PC-3 (cell line): ENCODE results near the gene CTDSP2. TPM values are rescaled to one million over a fixed set of nuclear protein-coding genes. Genes with fewer than 3 reads are reported as not detected.

ENCODE experiments used
- ATAC-seq: fragments of 200-7000 bp; cut with Tn5 transposase; 2 replicates; pipeline ENCODE4 v1.9.1; 2020; ENCODE audit warnings: mild to moderate bottlenecking, moderate library complexity
- BruUV-seq: library from RNA; stranded (reverse); fragments of 400-500 nt; replicated peaks from 2 replicates; lab custom pipeline; 2021; lab: Mats Ljungman, UMichigan
- CTCF ChIA-PET: fragments of 300-600 bp; sonication (Branson Sonifier 250); formaldehyde crosslinking; loops from one replicate; lab custom pipeline; 2022; ENCODE audit warnings: antibody characterized with exemption; lab: Charles Lee
- POLR2A ChIA-PET: fragments of 300-600 bp; sonication (Branson Sonifier 250); formaldehyde crosslinking; loops from one replicate; lab custom pipeline; 2022; ENCODE audit warnings: antibody characterized with exemption; ENCODE audit not compliant: unreplicated experiment; lab: Charles Lee
- DNase-seq: peaks from one replicate; pipeline ENCODE4 v3.0.0-alpha.2; 2015
- H2AFZ ChIP-seq: fragments of 300-600 bp; sonication (generic); 2 replicates; pipeline ENCODE4 v1.6.0; 2016; ENCODE audit warnings: antibody characterized with exemption, low read length
- H3F3A ChIP-seq: fragments of 300-600 bp; sonication (generic); one replicate; pipeline ENCODE4 v1.6.0; 2017; ENCODE audit warnings: antibody characterized with exemption, low read length, control low read depth, mild to moderate bottlenecking; ENCODE audit not compliant: unreplicated experiment
- H3K27ac ChIP-seq: fragments of 300-600 bp; sonication (generic); 2 replicates; pipeline ENCODE4 v1.5.1; 2016; ENCODE audit warnings: mild to moderate bottlenecking, low read length
- H3K27me3 ChIP-seq: fragments of 300-600 bp; sonication (generic); 2 replicates; pipeline ENCODE4 v1.6.1; 2016; ENCODE audit warnings: low read length, mixed read lengths
- H3K36me3 ChIP-seq: fragments of 300-600 bp; sonication (generic); 2 replicates; pipeline ENCODE4 v1.6.1; 2016; ENCODE audit warnings: low read depth, mixed run types, low read length, mixed read lengths
- H3K4me1 ChIP-seq: fragments of 300-600 bp; sonication (generic); 2 replicates; pipeline ENCODE4 v1.5.1; 2016; ENCODE audit warnings: low read length; ENCODE audit not compliant: insufficient read depth
- H3K4me2 ChIP-seq: fragments of 300-600 bp; sonication (generic); 2 replicates; pipeline ENCODE4 v1.6.0; 2016; ENCODE audit warnings: low read length
- H3K4me3 ChIP-seq: fragments of 300-600 bp; sonication (generic); 2 replicates; pipeline ENCODE4 v1.5.1; 2016; ENCODE audit warnings: mild to moderate bottlenecking, low read length, mixed read lengths
- H3K79me2 ChIP-seq: fragments of 300-600 bp; sonication (generic); 2 replicates; pipeline ENCODE4 v1.6.1; 2017; ENCODE audit warnings: low read length, mixed read lengths
- H3K9ac ChIP-seq: fragments of 300-600 bp; sonication (generic); 2 replicates; pipeline ENCODE4 v1.6.0; 2016; ENCODE audit warnings: mild to moderate bottlenecking, low read length
- H3K9me2 ChIP-seq: fragments of 300-600 bp; sonication (generic); replicated peaks from 2 replicates; pipeline ENCODE4 v1.6.1; 2016; ENCODE audit warnings: mixed run types, low read length, mixed read lengths
- H3K9me3 ChIP-seq: fragments of 300-600 bp; sonication (generic); 2 replicates; pipeline ENCODE4 v1.6.1; 2016; ENCODE audit warnings: low read length, mixed read lengths
- H4K20me1 ChIP-seq: fragments of 300-600 bp; sonication (generic); 2 replicates; pipeline ENCODE4 v1.6.1; 2016; ENCODE audit warnings: low read length, mixed read lengths
- EZH2 ChIP-seq: fragments of 300-600 bp; sonication (generic); IDR thresholded peaks from one replicate; pipeline ENCODE4 v1.6.1; 2017; ENCODE audit warnings: antibody characterized with exemption, mild to moderate bottlenecking, low read length; ENCODE audit not compliant: unreplicated experiment
- EZH2phosphoT487 ChIP-seq: fragments of 300-600 bp; sonication (generic); IDR thresholded peaks from 2 replicates; pipeline ENCODE4 v1.6.1; 2018; ENCODE audit warnings: mild to moderate bottlenecking, antibody characterized with exemption, low read length, borderline replicate concordance
- intact Hi-C: fragments of 100-400 bp; cut with micrococcal nuclease; formaldehyde crosslinking; loops from 2 replicates; pipeline ENCODE4 v1.9.0; 2023
- total RNA-seq: library from RNA; depleted of rRNA; stranded (reverse); fragments of >200 nt; gene quantifications from 2 replicates; pipeline ENCODE4 v1.2.3, GENCODE V29; 2014
- TF ChIP-seq, protein P1 (sequence below): fragments of 300-600 bp; sonication (generic); conservative IDR thresholded peaks from 2 replicates; pipeline ENCODE4 v1.5.1; 2017; ENCODE audit warnings: antibody characterized with exemption, low read depth, mild to moderate bottlenecking, low read length

The CTDSP2 gene
- total RNA-seq, 1 experiment from 2014 or later: 39.4 TPM

DNA sequence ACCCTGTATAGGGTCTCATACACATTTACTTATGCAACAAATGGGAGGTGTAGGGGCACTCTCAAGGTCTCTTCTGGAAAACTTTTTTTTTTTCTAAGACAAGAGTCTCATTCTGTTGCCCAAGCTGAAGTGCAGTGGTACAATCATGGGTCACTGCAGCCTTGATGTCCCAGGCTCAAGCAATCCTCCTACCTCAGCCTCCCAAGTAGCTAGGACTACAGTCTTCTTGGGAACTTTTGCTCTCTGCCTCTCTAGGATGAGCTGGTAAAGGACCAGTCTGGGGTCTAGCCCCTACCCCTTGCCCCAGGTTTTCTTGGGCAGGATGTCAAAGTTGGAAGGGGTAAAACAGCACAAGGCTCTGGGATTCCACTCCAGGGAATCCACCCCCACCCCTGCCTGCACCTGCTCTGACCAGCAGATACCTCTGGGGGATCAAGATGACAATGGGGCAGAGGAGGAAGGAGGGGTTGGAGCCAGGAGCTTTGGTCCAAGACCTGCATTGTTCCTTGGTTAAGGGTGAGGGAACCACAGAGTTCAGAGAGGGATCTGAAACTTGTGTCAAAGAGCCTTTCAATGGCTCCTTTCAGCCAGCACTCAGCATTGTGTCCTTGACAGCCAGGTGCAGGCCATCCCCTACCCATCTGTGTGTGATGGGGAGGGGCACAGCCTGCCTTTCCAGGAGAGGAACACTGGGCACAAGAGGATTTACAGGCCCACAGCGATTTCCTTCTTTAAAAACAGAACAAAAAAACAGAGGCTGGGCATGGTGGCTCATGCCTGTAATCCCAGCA is 12.2 kb downstream of the CTDSP2 start:
- peaks cover 17% of the 10 kb centered on the region; the same call in 1 of the 2 replicates for H3K4me1 ChIP-seq
- no peaks in the 10 kb centered on the region for H3K27me3 ChIP-seq
- H4K20me1 ChIP-seq: peaks cover 34% of the 10 kb centered on the region; the same call in 1 of the 2 replicates
- intact Hi-C loops: no loop called here
- ATAC-seq: no peak
- BruUV-seq: no TSS peak
- TF ChIP-seq EZH2phosphoT487 (no peak), EZH2 (no peak)
- TF ChIP-seq, protein P1, sequence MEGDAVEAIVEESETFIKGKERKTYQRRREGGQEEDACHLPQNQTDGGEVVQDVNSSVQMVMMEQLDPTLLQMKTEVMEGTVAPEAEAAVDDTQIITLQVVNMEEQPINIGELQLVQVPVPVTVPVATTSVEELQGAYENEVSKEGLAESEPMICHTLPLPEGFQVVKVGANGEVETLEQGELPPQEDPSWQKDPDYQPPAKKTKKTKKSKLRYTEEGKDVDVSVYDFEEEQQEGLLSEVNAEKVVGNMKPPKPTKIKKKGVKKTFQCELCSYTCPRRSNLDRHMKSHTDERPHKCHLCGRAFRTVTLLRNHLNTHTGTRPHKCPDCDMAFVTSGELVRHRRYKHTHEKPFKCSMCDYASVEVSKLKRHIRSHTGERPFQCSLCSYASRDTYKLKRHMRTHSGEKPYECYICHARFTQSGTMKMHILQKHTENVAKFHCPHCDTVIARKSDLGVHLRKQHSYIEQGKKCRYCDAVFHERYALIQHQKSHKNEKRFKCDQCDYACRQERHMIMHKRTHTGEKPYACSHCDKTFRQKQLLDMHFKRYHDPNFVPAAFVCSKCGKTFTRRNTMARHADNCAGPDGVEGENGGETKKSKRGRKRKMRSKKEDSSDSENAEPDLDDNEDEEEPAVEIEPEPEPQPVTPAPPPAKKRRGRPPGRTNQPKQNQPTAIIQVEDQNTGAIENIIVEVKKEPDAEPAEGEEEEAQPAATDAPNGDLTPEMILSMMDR: no peak
- CTCF ChIA-PET: no interaction called here
- no peak overlapping the region for H3K9ac ChIP-seq
- no peak overlapping the region for H3K4me3 ChIP-seq
- H3K9me3 ChIP-seq: no peaks in the 10 kb centered on the region
- H3K4me2 ChIP-seq: no peak overlapping the region
- H3K36me3 ChIP-seq: no peaks in the 10 kb centered on the region; the same call in 1 of the 2 replicates
- H2AFZ ChIP-seq: no peak overlapping the region
- no peaks in the 10 kb centered on the region for H3K9me2 ChIP-seq
- H3K27ac ChIP-seq: no peak overlapping the region
- POLR2A ChIA-PET: no interaction called here
- H3F3A ChIP-seq: peaks cover 3% of the 10 kb centered on the region
- H3K79me2 ChIP-seq: peaks cover 73% of the 10 kb centered on the region
- DNase-seq: no peak

DNA sequence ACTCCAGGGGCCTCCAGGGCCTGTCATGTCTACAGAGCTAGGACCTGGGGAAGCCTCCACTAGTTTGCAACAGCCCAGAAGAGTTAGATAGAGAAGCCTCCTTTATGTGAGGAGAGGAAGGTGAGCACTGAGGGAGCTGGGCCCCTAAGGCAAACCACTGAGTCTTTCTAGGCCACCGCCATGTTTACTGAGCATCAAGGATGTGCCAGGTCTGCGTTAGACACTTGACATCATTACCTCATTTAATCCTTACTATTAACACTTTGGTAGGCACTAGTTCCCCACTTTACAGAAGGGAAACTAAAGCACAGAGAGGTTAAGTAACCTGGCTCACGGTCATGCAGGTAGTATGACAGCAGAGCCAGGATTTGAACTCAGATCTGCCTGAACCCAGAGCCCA is 12.9 kb downstream of the CTDSP2 start:
- TF ChIP-seq, protein P1: no peak
- TF ChIP-seq EZH2 (no peak), EZH2phosphoT487 (no peak)
- no peaks in the 10 kb centered on the region for H3K9me2 ChIP-seq
- intact Hi-C loops: no loop called here
- no peak overlapping the region for H3K4me3 ChIP-seq
- no peak overlapping the region for H3K27ac ChIP-seq
- ATAC-seq (no peak), DNase-seq (no peak)
- H3K9ac ChIP-seq: no peak overlapping the region
- H2AFZ ChIP-seq: no peak overlapping the region
- H3K4me2 ChIP-seq: no peak overlapping the region
- H3K79me2 ChIP-seq: peaks cover 67% of the 10 kb centered on the region
- peaks cover 4% of the 10 kb centered on the region; the same call in 1 of the 2 replicates for H3K36me3 ChIP-seq
- POLR2A ChIA-PET: no interaction called here
- H3F3A ChIP-seq: peaks cover 4% of the 10 kb centered on the region
- H3K4me1 ChIP-seq: peaks cover 17% of the 10 kb centered on the region; the same call in 1 of the 2 replicates
- H3K9me3 ChIP-seq: no peaks in the 10 kb centered on the region
- H3K27me3 ChIP-seq: no peaks in the 10 kb centered on the region
- CTCF ChIA-PET: no interaction called here
- no TSS peak for BruUV-seq
- peaks cover 34% of the 10 kb centered on the region; the same call in 1 of the 2 replicates for H4K20me1 ChIP-seq

DNA sequence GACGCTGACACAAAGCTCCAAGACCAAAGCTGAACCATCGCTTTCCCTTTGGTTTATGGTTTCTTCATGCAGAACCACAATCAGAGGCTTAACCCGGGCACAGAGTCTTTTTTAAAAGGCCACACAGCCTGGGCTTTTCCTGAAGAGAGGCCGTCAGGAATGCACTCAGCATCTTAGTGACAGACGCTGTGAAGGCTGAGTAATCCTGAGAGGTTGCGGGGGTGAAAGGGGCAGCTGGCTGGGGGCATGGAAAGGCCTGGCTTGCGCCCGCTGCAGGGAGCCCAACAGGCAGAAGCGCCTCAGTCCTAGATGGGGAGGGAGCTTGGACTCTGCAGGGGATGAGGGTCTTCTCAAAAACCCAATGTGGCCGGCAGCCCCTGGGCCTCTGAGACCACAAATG is 13.6 kb downstream of the CTDSP2 start:
- no peaks in the 10 kb centered on the region for H3K9me3 ChIP-seq
- ChIA-PET POLR2A (no interaction called here), CTCF (interaction anchor here (0.5 kb wide), 1 partner anchor 72 kb away, joined by 4 read pairs; no protein-coding TSS in a partner anchor)
- TF ChIP-seq EZH2phosphoT487: no peak
- TF ChIP-seq, protein P1: no peak
- no peak for TF ChIP-seq EZH2
- intact Hi-C loops: no loop called here
- H3K9ac ChIP-seq: no peak overlapping the region
- no peak overlapping the region for H3K4me2 ChIP-seq
- H3K4me3 ChIP-seq: no peak overlapping the region
- no TSS peak for BruUV-seq
- no peaks in the 10 kb centered on the region for H3K9me2 ChIP-seq
- H3F3A ChIP-seq: peaks cover 6% of the 10 kb centered on the region
- DNase-seq (no peak), ATAC-seq (no peak)
- H2AFZ ChIP-seq: no peak overlapping the region
- no peaks in the 10 kb centered on the region for H3K27me3 ChIP-seq
- H3K79me2 ChIP-seq: peaks cover 59% of the 10 kb centered on the region
- H4K20me1 ChIP-seq: peaks cover 27% of the 10 kb centered on the region; the same call in 1 of the 2 replicates
- peaks cover 10% of the 10 kb centered on the region; the same call in 1 of the 2 replicates for H3K4me1 ChIP-seq
- no peak overlapping the region for H3K27ac ChIP-seq
- peaks cover 8% of the 10 kb centered on the region; the same call in 1 of the 2 replicates for H3K36me3 ChIP-seq
